Cardiac fibroblast (primary cell): ENCODE results near the gene SFXN2.
A peak's percentile ranks its signal among the peaks of the same experiment; 100 is the strongest.
"Not testable (repeated sequence)": the region's sequence is repeated elsewhere in the genome, so short reads cannot be mapped to it uniquely, and the experiment has no call there.

ENCODE experiments used
- DNase-seq, 2 donors: peaks; one replicate each; pipeline versions ENCODE4 v3.0.0 to v3.0.0-alpha.2; 2010; ENCODE audit warnings: low read depth in 2 of 2
- H3K4me3 ChIP-seq, 2 donors: replicated peaks in 1 of 2; 1 replicate in 1 of 2; 2 replicates in 1 of 2; pipeline ENCODE4 v1.5.1; 2011; ENCODE audit warnings: low read depth in 2 of 2, low read length in 2 of 2, mild to moderate bottlenecking in 2 of 2, moderate library complexity in 1 of 2
- TF ChIP-seq, protein P1 (sequence below): IDR thresholded peaks from one replicate; pipeline ENCODE4 v1.5.1; 2011; ENCODE audit warnings: low read depth, mild to moderate bottlenecking, low read length, inconsistent platforms

The SFXN2 gene

DNA sequence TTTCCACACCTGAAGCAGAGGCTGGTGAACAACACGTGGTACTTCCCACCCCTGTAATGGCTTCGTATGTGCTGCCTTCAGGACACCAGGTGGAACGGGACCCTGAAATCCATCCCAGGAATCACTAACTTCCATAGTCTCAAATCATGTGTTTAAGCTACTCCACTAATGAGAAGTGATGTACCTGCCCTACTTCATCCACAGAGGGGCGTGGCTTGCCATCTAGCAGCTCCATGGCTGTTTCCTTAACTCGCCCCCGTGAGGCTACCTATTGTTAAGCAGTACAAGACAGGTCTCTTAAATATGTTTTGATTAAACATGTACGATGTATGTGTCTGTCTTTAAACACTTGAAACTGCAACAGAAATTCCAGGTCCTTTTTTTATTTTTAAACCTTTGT lies 32.0 kb upstream of the SFXN2 start:
- H3K4me3 ChIP-seq = no peak overlapping the region
- DNase-seq = no peak
- TF ChIP-seq, protein P1, sequence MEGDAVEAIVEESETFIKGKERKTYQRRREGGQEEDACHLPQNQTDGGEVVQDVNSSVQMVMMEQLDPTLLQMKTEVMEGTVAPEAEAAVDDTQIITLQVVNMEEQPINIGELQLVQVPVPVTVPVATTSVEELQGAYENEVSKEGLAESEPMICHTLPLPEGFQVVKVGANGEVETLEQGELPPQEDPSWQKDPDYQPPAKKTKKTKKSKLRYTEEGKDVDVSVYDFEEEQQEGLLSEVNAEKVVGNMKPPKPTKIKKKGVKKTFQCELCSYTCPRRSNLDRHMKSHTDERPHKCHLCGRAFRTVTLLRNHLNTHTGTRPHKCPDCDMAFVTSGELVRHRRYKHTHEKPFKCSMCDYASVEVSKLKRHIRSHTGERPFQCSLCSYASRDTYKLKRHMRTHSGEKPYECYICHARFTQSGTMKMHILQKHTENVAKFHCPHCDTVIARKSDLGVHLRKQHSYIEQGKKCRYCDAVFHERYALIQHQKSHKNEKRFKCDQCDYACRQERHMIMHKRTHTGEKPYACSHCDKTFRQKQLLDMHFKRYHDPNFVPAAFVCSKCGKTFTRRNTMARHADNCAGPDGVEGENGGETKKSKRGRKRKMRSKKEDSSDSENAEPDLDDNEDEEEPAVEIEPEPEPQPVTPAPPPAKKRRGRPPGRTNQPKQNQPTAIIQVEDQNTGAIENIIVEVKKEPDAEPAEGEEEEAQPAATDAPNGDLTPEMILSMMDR = no peak

DNA sequence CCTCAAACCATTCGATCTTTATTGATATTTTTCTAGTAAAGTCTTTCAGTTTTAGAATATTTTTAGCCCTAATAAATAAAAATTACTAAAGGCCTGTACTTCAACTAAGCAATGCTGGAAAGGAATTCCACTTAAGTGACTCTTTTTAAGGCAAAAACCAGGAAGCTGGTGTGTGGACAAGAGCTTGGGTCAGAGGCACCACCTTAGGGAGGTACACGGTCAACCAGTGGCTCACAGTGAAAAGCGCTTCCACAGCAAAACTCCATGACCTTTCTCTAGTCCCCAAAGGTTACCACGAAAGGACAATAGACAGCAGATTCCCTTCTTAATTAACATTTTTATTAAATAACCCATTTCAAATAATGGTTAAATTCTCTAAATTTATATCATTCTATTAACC lies 31.5 kb upstream of the SFXN2 start:
- DNase-seq = no peak
- TF ChIP-seq, protein P1 = no peak
- H3K4me3 ChIP-seq = no peak overlapping the region

DNA sequence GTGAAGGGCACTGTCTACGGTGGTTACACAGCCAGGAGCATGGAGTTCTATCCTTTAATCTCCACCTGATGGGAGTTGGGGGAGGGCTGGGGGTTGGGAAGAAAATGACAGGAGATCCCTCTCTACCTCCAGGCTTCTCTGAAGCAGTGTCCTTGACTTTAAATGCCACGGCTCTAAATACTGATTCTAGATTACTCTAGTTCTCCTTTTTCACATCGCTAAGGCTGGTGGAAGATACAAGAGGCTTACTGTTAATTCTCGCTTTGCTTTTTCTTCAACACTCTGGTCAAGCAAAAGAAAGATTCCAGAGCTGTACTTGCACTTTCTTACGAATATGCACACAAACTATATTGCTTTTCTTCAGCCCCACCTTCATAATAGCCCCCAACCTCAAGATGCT lies 30.7 kb upstream of the SFXN2 start:
- no peak for DNase-seq
- TF ChIP-seq, protein P1 = no peak
- no peak overlapping the region for H3K4me3 ChIP-seq

DNA sequence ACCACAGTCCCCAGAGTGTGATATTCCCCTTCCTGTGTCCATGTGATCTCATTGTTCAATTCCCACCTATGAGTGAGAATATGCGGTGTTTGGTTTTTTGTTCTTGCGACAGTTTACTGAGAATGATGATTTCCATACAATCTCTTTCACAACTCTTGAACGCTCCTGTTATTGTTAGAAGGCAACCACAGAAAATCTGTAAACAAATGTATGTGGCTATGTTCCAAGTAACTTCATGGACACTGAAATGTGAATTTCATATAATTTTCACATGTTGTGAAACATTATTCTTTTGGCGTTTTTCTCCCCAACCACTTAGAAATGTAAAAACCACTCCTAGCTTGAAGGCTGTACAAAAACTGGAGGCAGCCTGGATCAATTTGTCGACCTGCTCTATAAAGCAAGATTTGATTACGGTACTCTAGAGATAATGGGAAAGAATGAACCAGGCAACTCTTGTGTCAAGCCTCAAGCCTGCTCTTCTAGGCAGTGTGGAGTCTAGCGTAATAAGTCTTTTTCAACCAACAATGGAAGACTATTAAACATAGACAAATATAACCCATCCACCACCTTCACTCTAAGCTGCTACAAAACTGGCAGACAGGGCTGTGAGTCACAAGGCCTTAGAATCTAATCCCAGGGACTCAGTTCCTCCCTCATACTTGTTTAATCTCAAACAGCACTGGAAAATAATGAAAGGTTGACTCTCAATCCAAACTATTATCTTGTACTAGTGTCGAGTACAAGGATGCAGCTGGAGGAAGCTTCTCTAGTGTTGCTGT lies 23.0 kb upstream of the SFXN2 start:
- TF ChIP-seq, protein P1 = no peak
- H3K4me3 ChIP-seq = no peak overlapping the region
- DNase-seq = peak; percentile 64 to 77

DNA sequence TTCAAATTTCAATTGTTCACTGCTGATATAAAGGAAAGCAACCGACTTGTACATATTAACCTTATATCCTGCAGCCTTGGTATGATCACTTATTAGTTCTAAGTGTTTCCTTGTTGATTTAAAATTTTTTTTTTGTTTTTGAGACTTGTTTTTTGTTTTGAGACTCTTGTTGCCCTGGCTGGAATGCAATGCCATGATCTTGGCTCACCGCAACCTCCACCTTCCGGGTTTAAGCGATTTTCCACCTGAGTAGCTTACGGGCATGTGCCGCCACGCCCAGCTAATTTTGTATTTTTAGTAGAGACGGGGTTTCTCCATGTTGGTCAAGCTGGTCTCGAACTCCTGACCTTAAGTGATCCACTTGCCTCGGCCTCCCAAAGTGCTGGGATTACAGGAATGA lies 19.0 kb upstream of the SFXN2 start:
- DNase-seq, H3K4me3 ChIP-seq: not testable (repeated sequence)

DNA sequence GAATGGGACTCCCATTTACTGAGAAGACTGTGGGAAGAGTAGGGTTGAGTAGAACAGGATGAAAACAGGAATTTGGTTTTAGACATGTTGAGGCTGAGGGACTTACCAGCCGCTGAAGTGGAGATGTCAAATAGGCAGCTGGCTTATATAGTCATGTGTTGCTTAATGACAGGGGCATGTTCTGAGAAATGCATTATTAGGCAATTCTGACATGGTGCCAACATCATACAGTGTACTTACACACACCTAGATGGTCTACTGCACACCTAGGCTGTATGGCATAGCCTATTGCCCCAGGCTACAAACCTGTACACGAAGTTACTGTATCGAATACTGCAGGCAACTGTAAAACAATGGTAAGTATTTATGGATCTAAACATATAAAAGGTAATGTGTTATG lies 17.7 kb upstream of the SFXN2 start:
- no peak for DNase-seq
- no peak overlapping the region for H3K4me3 ChIP-seq
- TF ChIP-seq, protein P1 = no peak

DNA sequence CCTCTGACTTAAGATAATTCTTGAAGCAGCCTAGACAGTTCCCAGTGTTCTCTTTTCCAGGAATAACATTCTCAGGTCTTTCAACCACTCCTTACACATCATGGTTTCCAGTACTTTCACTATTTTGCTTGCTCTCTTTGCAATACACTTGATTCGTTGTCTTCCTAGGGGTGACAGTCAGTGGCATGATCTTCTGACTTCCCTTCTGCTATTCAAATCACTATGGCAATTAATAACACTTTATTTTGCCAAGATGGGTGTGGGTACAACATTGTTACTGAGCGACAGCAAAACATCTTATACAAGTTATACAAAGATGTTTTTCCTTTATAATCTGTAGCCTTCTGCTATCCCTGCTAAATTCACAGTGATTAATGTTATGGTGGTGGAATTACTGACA lies 15.5 kb upstream of the SFXN2 start:
- H3K4me3 ChIP-seq = no peak overlapping the region
- TF ChIP-seq, protein P1 = no peak
- no peak for DNase-seq
